Gastroesophageal sphincter (tissue), 4 donors: ENCODE data around the gene NCL. TPM values are rescaled to one million over a fixed set of nuclear protein-coding genes. Genes with fewer than 3 reads are reported as not detected.

Source experiments
- ATAC-seq: fragments of 150-250 bp; one replicate; pipeline ENCODE4 v1.9.1; 2016; ENCODE audit warnings: mild to moderate bottlenecking, moderate library complexity
- H3K27ac ChIP-seq, 4 donors: fragments of 200-600 bp; sonication (generic) in 3 of 4; 1 replicate in 3 of 4; 2 replicates in 1 of 4; pipeline ENCODE4 v1.5.1; 2016 to 2019
- H3K27me3 ChIP-seq: fragments of 200-600 bp; sonication (generic); one replicate; pipeline ENCODE4 v1.5.1; 2019
- H3K36me3 ChIP-seq, 2 donors: fragments of 200-600 bp; sonication (generic); one replicate each; pipeline ENCODE4 v1.5.1; 2019; ENCODE audit warnings: control low read depth in 1 of 2
- H3K4me1 ChIP-seq, 3 donors: fragments of 200-600 bp; sonication (generic); 1 replicate in 2 of 3; 2 replicates in 1 of 3; pipeline ENCODE4 v1.5.1; 2016 to 2019; ENCODE audit warnings: control low read depth in 2 of 3
- H3K4me3 ChIP-seq, 2 donors: fragments of 200-600 bp; sonication (generic); one replicate each; pipeline ENCODE4 v1.5.1; 2019; ENCODE audit warnings: mild to moderate bottlenecking in 1 of 2, moderate library complexity in 1 of 2
- H3K9me3 ChIP-seq, 3 donors: fragments of 200-600 bp; sonication (generic); one replicate each; pipeline ENCODE4 v1.5.1; 2017 to 2019; ENCODE audit warnings: control low read depth in 2 of 3
- CTCF ChIP-seq, 4 experiments: fragments of 200-600 bp in 2 of 4; fragments of 450-650 bp in 2 of 4; sonication (generic) in 1 of 4; IDR thresholded peaks; one replicate each; pipeline ENCODE4 v1.5.1; 2017 to 2019; ENCODE audit warnings: antibody characterized with exemption in 4 of 4, mild to moderate bottlenecking in 2 of 4, moderate library complexity in 2 of 4
- EP300 ChIP-seq: sonication (generic); formaldehyde crosslinking; IDR thresholded peaks from one replicate; pipeline ENCODE4 v1.6.1; 2017; ENCODE audit warnings: antibody characterized with exemption, mild to moderate bottlenecking
- POLR2A ChIP-seq, 2 donors: fragments of 450-650 bp; IDR thresholded peaks; one replicate each; pipeline ENCODE4 v1.6.1; 2017; ENCODE audit warnings: antibody characterized with exemption in 2 of 2, mild to moderate bottlenecking in 2 of 2, moderate library complexity in 1 of 2
- POLR2AphosphoS5 ChIP-seq: sonication (generic); formaldehyde crosslinking; IDR thresholded peaks from one replicate; pipeline ENCODE4 v1.6.1; 2017; ENCODE audit warnings: antibody characterized with exemption
- WGBS, 2 donors: methylation state at CpG; one replicate each; pipeline ENCODE4 v1.1.5; 2018; ENCODE audit warnings: low coverage in 1 of 2; 5-methylcytosine and 5-hydroxymethylcytosine counted together
- total RNA-seq, 4 donors: library from RNA; depleted of rRNA; stranded (reverse); fragments of >200 nt; gene quantifications; one replicate each; pipeline ENCODE4 v1.1.0, GENCODE V29; 2016

NCL gene
- total RNA-seq, 4 donors from 2014 or later: 106 to 163 (median 147) TPM

DNA sequence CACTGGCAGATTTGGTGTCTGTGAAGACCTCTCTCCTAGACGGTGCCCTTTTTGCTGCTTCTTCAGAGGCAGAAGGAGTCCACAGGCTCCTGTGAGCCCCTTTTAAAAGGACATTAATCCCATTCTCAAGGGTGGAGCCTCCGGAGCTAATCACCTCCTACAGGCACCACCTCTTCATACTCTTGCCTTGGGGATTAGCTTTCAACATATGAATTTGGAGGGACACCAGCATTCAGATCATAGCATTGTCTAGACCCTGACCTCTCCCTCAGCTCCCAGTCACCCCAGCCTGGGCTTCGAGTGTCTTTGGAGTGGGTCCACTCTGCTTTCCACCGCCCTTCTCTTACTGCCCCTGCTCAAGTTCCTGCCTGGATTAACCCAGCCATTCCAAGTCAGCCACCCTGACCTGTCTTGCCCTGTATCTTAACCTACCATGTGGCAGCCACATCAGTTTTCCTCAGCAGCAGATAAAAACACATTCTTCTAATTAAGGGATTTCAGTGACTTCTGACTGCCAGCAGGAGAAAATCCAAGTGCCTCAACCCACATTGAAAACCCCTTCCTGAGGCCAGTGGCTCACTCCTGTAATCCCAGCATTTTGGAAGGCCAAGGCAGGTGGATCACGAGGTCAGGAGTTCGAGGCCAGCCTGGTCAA, 6.1 kb upstream of the NCL start:
- Histone ChIP-seq H3K27me3 (no peaks in the 10 kb centered on the region), H3K27ac (no peak overlapping the region), H3K36me3 (no peaks in the 10 kb centered on the region), H3K4me3 (no peak overlapping the region), H3K4me1 (peaks cover 0 to 8% (median 4%) of the 10 kb centered on the region in 3 donors), H3K9me3 (no peaks in the 10 kb centered on the region)
- no peak for TF ChIP-seq CTCF (IDR thresholded peaks at IDR 0.05)
- TF ChIP-seq POLR2AphosphoS5: no peak
- TF ChIP-seq POLR2A (IDR thresholded peaks at IDR 0.05): no peak
- TF ChIP-seq EP300: no peak
- WGBS, 2 donors: 45 to 59% methylated on average over 2 to 6 of the region's 6 CpGs
- ATAC-seq: no peak

DNA sequence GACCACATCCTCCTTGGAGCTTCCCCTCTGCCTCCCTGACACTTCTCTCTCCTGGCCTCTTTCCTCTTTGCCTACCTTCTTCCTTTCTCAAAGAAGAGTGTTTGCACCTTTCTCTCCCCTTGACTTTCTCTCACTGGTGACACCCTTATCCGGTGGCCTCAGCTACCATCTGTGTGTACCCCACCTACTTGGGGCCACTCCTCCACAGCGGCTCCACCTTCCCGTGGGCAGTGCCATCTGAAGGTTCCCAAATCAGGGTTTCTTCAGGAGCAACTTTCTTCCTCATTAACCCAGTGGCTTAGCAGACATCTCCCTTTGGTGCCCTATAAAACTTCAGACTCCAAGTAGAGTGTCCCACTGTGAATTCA, 5.3 kb upstream of the NCL start:
- Histone ChIP-seq H3K27me3 (no peaks in the 10 kb centered on the region), H3K27ac (no peak overlapping the region), H3K4me3 (no peak overlapping the region), H3K4me1 (peaks cover 0 to 13% (median 8%) of the 10 kb centered on the region in 3 donors), H3K36me3 (no peaks in the 10 kb centered on the region), H3K9me3 (no peaks in the 10 kb centered on the region)
- ATAC-seq: no peak
- TF ChIP-seq POLR2AphosphoS5 (no peak), EP300 (no peak), POLR2A (IDR thresholded peaks at IDR 0.05) (no peak), CTCF (IDR thresholded peaks at IDR 0.05) (no peak)
- WGBS, 2 donors: 67 to 76% methylated on average over 3 of the region's 3 CpGs

DNA sequence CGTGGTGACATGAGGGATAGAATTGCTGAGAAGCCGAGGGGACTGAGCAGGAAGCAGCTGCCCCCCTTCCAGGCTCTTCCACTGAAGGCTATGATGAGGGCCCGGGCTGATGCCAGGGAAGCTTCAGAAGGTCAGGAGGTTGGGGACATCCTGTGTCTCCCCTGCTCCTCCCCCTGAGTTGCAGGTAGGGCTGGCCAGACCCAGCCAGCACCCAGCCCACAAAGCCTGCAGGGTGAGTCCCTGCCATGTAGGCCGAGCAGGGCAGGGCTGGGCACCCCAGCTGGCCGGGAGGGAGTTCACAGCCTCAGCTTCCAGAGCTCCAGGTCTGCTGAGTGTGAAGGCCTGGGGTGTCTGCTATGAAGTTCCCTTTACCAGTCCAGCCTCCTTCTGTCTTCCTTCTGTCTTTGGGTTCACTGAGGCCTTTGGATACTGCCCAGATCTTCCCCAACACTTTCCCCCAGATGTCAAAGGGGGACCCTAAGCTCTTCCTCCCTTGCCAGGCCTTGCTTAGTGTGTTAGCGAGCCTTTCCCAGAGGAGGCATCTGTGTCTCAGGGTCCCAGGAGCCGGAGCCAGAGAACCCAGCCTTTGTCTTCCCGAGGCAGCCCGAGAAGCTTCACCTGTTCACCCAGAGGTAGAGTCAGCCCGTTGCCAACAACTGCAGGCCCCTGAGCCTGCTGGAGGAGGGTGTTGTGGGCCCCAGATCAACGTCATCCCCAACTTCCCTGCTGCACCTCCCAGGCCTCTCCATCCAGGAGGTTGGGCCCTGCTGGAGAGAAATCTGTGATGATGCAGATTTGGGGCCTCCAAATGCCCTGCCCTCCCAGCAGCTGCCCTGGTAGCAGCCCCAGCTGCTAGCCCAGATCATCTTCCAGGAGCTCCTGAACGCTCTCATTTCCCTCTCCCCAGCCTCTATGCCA, 3.6 kb upstream of the NCL start:
- Histone ChIP-seq H3K4me3 (no peak overlapping the region), H3K4me1 (peaks cover 0 to 21% (median 12%) of the 10 kb centered on the region in 3 donors), H3K27me3 (no peaks in the 10 kb centered on the region), H3K36me3 (peaks cover 0 to under 1% of the 10 kb centered on the region in 2 donors), H3K27ac (no peak overlapping the region), H3K9me3 (no peaks in the 10 kb centered on the region)
- WGBS, 2 donors: 81 to 100% methylated on average over 1 to 3 of the region's 12 CpGs
- ATAC-seq: no peak
- TF ChIP-seq POLR2A (IDR thresholded peaks at IDR 0.05) (no peak), CTCF (IDR thresholded peaks at IDR 0.05) (no peak)

GRCh38 chr2:231467016-231467545, 2.8 kb upstream of the NCL start:
- no CpG with 5 or more reads among the region's 4 CpGs for WGBS, 2 donors
- H3K27me3 ChIP-seq: no peaks in the 10 kb centered on the region
- H3K27ac ChIP-seq: no peak overlapping the region
- no peak for ATAC-seq
- peaks cover 0 to 29% (median 20%) of the 10 kb centered on the region in 3 donors for H3K4me1 ChIP-seq
- no peak for TF ChIP-seq EP300
- TF ChIP-seq POLR2AphosphoS5: no peak
- no peak for TF ChIP-seq POLR2A (IDR thresholded peaks at IDR 0.05)
- peaks cover 0 to 8% of the 10 kb centered on the region in 2 donors for H3K36me3 ChIP-seq
- H3K4me3 ChIP-seq: no peak overlapping the region
- H3K9me3 ChIP-seq: no peaks in the 10 kb centered on the region
